SK-MEL-5 (cell line): ENCODE results near the gene LIN28B. TPM values are rescaled to one million over a fixed set of nuclear protein-coding genes. Genes with fewer than 3 reads are reported as not detected.

Experiments
- DNase-seq: peaks from one replicate; pipeline ENCODE4 v3.0.0-alpha.2; 2016; ENCODE audit warnings: low read depth, low spot score
- in situ Hi-C: cut with HindIII; loops from 2 replicates; pipeline ENCODE4 v1.10.0; 2016; ENCODE audit warnings: low sequenced_read_pairs, high pct_unique_total_duplicates, low pct_unique_long_range_greater_than_20kb
- small RNA-seq, 2 experiments: library from RNA; depleted of rRNA; stranded (forward); fragments of <200 nt; gene quantifications; one replicate each; pipeline ENCODE3, GENCODE V24; 2014
- total RNA-seq: library from RNA; depleted of rRNA; stranded (reverse); fragments of >200 nt; shearing (Covaris generic); gene quantifications from 2 replicates; pipeline ENCODE4 v1.2.3, GENCODE V29; 2014; rRNA removed

LIN28B gene
- total RNA-seq, 1 experiment from 2014 or later, result 0.13 TPM

GRCh38 chr6:105116150-105116549, 159.2 kb downstream of the LIN28B start:
- in situ Hi-C loops, result no loop called here

GRCh38 chr6:105120570-105120969, 163.7 kb downstream of the LIN28B start:
- no peak for DNase-seq
- in situ Hi-C loops, result no loop called here

More at GRCh38 chr6:105116150-105116549, 159.2 kb downstream of the LIN28B start:
- DNase-seq, result no peak

- in situ Hi-C loops, result no loop called here
- no peak for DNase-seq
Observed at GRCh38 chr6:105121981-105122380, 165.1 kb downstream of the LIN28B start.

- in situ Hi-C loops, result no loop called here
- no peak for DNase-seq
Observed at GRCh38 chr6:105122717-105123116, 165.8 kb downstream of the LIN28B start.

Small RNA genes lying within 50 kb of the gene (small RNA-seq; reads per million reads assigned to genes)
- 0 reads per million in 2 experiments for gene RNU6-1106P

Other genes with a start within 250 kb of the LIN28B start
- gene HACE1, start 97.2 kb upstream of the LIN28B start, total RNA-seq, result 8.1 and 9.0 TPM in 2 replicates
- 67.5 and 69.1 TPM in 2 replicates for gene POPDC3, start 222.9 kb downstream of the LIN28B start, total RNA-seq